HepG2 (cell line): ENCODE data around the gene MTX1.
"Not testable (repeated sequence)": the region's sequence is repeated elsewhere in the genome, so short reads cannot be mapped to it uniquely, and the experiment has no call there.

Source experiments
- ELF4 ChIP-seq: sonication (generic); formaldehyde crosslinking; IDR thresholded peaks from 2 replicates; pipeline ENCODE4 v1.5.0; 2020; ENCODE audit warnings: missing genetic modification reagents, mild to moderate bottlenecking, moderate library complexity, borderline replicate concordance
- KDM5A ChIP-seq: fragments of 200-600 bp; sonication (generic); IDR thresholded peaks from 2 replicates; pipeline ENCODE4 v1.7.0; 2018; ENCODE audit warnings: antibody characterized with exemption, mild to moderate bottlenecking, low read length, borderline replicate concordance
- NR2C2 ChIP-seq: sonication (generic); formaldehyde crosslinking; IDR thresholded peaks from 2 replicates; pipeline ENCODE4 v1.4.0; 2020; ENCODE audit warnings: missing genetic modification reagents, mild to moderate bottlenecking, moderate library complexity, borderline replicate concordance
- SIN3A ChIP-seq: IDR thresholded peaks from 2 replicates; pipeline ENCODE4 v1.6.1; 2011; ENCODE audit warnings: low read depth, mild to moderate bottlenecking, control low read depth, low read length, borderline replicate concordance
- SRF ChIP-seq: IDR thresholded peaks from 2 replicates; pipeline ENCODE4 v1.6.1; 2011; ENCODE audit warnings: mild to moderate bottlenecking, low read depth, low read length, moderate library complexity
- ZNF232 ChIP-seq: sonication (generic); formaldehyde crosslinking; IDR thresholded peaks from 2 replicates; pipeline ENCODE4 v1.4.0; 2020; ENCODE audit warnings: missing genetic modification reagents, borderline replicate concordance
- ZSCAN20 ChIP-seq: sonication (generic); formaldehyde crosslinking; IDR thresholded peaks from 2 replicates; pipeline ENCODE4 v1.4.0; 2020; ENCODE audit warnings: missing genetic modification reagents, mild to moderate bottlenecking, borderline replicate concordance
- TF ChIP-seq, protein P1 (sequence below): sonication (generic); formaldehyde crosslinking; IDR thresholded peaks from 2 replicates; pipeline ENCODE4 v1.8.0; 2022; ENCODE audit warnings: missing genetic modification reagents, mild to moderate bottlenecking, moderate library complexity, borderline replicate concordance
- TF ChIP-seq, protein P2 (sequence below): sonication (generic); formaldehyde crosslinking; IDR thresholded peaks from 2 replicates; pipeline ENCODE4 v1.5.0; 2020; ENCODE audit warnings: mild to moderate bottlenecking, missing genetic modification reagents, moderate library complexity
- TF ChIP-seq, protein P3 (sequence below): sonication (generic); formaldehyde crosslinking; IDR thresholded peaks from 2 replicates; pipeline ENCODE4 v1.4.0; 2020; ENCODE audit warnings: mild to moderate bottlenecking, missing genetic modification reagents

DNA sequence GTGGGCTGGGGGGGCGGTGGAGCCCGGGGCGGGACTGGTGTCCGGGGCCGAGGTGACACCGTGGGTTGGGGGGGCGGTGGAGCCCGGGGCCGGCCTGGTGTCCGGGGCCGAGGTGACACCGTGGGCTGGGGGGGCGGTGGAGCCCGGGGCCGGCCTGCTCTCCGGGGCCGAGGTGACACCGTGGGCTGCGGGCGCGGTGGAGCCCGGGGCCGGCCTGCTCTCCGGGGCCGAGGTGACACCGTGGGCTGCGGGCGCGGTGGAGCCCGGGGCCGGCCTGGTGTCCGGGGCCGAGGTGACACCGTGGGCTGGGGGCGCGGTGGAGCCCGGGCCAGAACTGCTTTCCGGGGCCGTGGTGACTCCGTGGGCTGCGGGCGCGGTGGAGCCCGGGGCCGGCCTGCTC lies 18.6 kb upstream of the MTX1 start:
- not testable (repeated sequence) for TF ChIP-seq SRF; ZSCAN20 (CRISPR knock-in tag); KDM5A; SIN3A; NR2C2 (CRISPR knock-in tag); ZNF232; ELF4 (CRISPR knock-in tag)
- TF ChIP-seq, protein P1, sequence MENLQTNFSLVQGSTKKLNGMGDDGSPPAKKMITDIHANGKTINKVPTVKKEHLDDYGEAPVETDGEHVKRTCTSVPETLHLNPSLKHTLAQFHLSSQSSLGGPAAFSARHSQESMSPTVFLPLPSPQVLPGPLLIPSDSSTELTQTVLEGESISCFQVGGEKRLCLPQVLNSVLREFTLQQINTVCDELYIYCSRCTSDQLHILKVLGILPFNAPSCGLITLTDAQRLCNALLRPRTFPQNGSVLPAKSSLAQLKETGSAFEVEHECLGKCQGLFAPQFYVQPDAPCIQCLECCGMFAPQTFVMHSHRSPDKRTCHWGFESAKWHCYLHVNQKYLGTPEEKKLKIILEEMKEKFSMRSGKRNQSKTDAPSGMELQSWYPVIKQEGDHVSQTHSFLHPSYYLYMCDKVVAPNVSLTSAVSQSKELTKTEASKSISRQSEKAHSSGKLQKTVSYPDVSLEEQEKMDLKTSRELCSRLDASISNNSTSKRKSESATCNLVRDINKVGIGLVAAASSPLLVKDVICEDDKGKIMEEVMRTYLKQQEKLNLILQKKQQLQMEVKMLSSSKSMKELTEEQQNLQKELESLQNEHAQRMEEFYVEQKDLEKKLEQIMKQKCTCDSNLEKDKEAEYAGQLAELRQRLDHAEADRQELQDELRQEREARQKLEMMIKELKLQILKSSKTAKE = not testable (repeated sequence)
- TF ChIP-seq, protein P2, sequence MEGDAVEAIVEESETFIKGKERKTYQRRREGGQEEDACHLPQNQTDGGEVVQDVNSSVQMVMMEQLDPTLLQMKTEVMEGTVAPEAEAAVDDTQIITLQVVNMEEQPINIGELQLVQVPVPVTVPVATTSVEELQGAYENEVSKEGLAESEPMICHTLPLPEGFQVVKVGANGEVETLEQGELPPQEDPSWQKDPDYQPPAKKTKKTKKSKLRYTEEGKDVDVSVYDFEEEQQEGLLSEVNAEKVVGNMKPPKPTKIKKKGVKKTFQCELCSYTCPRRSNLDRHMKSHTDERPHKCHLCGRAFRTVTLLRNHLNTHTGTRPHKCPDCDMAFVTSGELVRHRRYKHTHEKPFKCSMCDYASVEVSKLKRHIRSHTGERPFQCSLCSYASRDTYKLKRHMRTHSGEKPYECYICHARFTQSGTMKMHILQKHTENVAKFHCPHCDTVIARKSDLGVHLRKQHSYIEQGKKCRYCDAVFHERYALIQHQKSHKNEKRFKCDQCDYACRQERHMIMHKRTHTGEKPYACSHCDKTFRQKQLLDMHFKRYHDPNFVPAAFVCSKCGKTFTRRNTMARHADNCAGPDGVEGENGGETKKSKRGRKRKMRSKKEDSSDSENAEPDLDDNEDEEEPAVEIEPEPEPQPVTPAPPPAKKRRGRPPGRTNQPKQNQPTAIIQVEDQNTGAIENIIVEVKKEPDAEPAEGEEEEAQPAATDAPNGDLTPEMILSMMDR = not testable (repeated sequence)
- TF ChIP-seq, protein P3, sequence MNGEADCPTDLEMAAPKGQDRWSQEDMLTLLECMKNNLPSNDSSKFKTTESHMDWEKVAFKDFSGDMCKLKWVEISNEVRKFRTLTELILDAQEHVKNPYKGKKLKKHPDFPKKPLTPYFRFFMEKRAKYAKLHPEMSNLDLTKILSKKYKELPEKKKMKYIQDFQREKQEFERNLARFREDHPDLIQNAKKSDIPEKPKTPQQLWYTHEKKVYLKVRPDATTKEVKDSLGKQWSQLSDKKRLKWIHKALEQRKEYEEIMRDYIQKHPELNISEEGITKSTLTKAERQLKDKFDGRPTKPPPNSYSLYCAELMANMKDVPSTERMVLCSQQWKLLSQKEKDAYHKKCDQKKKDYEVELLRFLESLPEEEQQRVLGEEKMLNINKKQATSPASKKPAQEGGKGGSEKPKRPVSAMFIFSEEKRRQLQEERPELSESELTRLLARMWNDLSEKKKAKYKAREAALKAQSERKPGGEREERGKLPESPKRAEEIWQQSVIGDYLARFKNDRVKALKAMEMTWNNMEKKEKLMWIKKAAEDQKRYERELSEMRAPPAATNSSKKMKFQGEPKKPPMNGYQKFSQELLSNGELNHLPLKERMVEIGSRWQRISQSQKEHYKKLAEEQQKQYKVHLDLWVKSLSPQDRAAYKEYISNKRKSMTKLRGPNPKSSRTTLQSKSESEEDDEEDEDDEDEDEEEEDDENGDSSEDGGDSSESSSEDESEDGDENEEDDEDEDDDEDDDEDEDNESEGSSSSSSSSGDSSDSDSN (CRISPR knock-in tag) = not testable (repeated sequence)
